Body of pancreas (tissue), 4 donors: ENCODE data around the gene OSBP2. TPM values are rescaled to one million over a fixed set of nuclear protein-coding genes. Genes with fewer than 3 reads are reported as not detected.
A peak's percentile ranks its signal among the peaks of the same experiment; 100 is the strongest.

Experiments used
- ATAC-seq: fragments of 150-250 bp; one replicate; pipeline ENCODE4 v1.9.1; 2016
- DNase-seq, 4 donors: peaks; one replicate each; pipeline ENCODE4 v3.0.0-alpha.2; 2019
- H3K27ac ChIP-seq, 4 donors: fragments of 200-600 bp; sonication (generic); 1 replicate in 3 of 4; 2 replicates in 1 of 4; pipeline versions ENCODE4 v1.5.1 to v1.6.1; 2016 to 2019; ENCODE audit warnings: mild to moderate bottlenecking in 1 of 4, mixed read lengths in 1 of 4, moderate library complexity in 1 of 4
- H3K27me3 ChIP-seq, 2 donors: fragments of 200-600 bp; sonication (generic); one replicate each; pipeline ENCODE4 v1.6.0; 2016; ENCODE audit warnings: mild to moderate bottlenecking in 1 of 2
- H3K36me3 ChIP-seq, 2 donors: fragments of 200-600 bp; sonication (generic); replicated peaks in 1 of 2; 2 replicates each; pipeline ENCODE4 v1.5.1; 2016; ENCODE audit warnings: low read depth in 2 of 2; ENCODE audit not compliant: insufficient read depth in 1 of 2
- H3K4me1 ChIP-seq: fragments of 200-600 bp; sonication (generic); one replicate; pipeline ENCODE4 v1.6.0; 2016
- H3K4me3 ChIP-seq, 2 donors: fragments of 200-600 bp; sonication (generic); 1 replicate in 1 of 2; 2 replicates in 1 of 2; pipeline ENCODE4 v1.5.1; 2016 to 2019
- H3K9me3 ChIP-seq, 3 donors: fragments of 200-600 bp; sonication (generic); 1 replicate in 2 of 3; 2 replicates in 1 of 3; pipeline ENCODE4 v1.5.1; 2016
- POLR2A ChIP-seq, 3 donors: fragments of 450-650 bp; IDR thresholded peaks; one replicate each; pipeline ENCODE4 v1.6.1; 2016; ENCODE audit warnings: antibody characterized with exemption in 3 of 3, mild to moderate bottlenecking in 2 of 3
- WGBS, 2 donors: methylation state at CpG; one replicate each; pipeline ENCODE4 v1.1.5; 2017; 5-methylcytosine and 5-hydroxymethylcytosine counted together
- intact Hi-C: fragments of 100-400 bp; cut with DNase I; formaldehyde crosslinking; loops from one replicate; pipeline ENCODE4 v1.15.1; 2023
- total RNA-seq, 2 donors: library from RNA; depleted of rRNA; stranded (reverse); fragments of >200 nt; gene quantifications; one replicate each; pipeline ENCODE4 v1.1.0, GENCODE V29; 2016
- TF ChIP-seq, protein P1 (sequence below), 7 experiments: fragments of 450-650 bp in 4 of 7; fragments of 200-600 bp in 3 of 7; sonication (generic) in 3 of 7; IDR thresholded peaks; one replicate each; pipeline ENCODE4 v1.5.1; 2016 to 2019; ENCODE audit warnings: antibody characterized with exemption in 7 of 7

The OSBP2 gene
- total RNA-seq, 2 donors from 2014 or later = 2.3 to 3.0 TPM

DNA sequence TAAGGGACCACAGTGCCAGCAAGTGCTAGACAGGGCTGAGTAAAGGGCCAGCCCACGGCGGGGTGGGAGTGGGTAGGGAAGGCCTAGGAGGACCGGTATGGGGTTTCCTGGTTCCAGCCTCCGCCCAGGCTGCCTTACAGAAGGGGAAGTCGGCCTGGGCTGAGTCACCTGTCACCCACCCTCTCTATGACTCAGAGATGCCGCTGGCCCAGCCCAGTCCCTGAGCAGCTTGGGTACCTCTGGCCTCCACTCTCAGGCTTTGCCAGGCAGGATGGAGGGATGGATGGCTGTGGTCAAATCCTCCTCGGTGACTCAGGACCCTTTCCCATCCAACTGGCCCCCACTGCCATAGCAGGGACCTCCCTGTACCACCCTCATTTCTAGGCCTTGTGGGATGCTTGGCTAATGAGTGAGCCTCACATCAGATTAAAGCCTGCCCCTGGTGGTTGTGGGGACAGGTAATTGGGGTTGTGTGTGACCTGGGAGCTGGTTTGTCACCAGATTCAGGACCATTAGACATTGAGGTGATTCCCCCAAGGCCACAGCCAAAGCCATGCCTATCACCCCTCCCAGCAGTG is 45.2 kb upstream of the OSBP2 start:
- peaks cover 7% of the 10 kb centered on the region for H3K4me1 ChIP-seq
- H3K27me3 ChIP-seq = no peaks in the 10 kb centered on the region
- intact Hi-C loops = loop anchor here (10.0 kb wide), 1 partner anchor 275 kb away; no protein-coding TSS in a partner anchor
- ATAC-seq (peak; percentile 35), DNase-seq (peak in 3 of 4 donors; percentile 18 to 69 (median 50))
- 59 to 76% methylated on average over 4 to 7 of the region's 7 CpGs for WGBS, 2 donors
- H3K4me3 ChIP-seq = no peak overlapping the region
- no peak for TF ChIP-seq POLR2A (IDR thresholded peaks at IDR 0.05)
- TF ChIP-seq, protein P1, sequence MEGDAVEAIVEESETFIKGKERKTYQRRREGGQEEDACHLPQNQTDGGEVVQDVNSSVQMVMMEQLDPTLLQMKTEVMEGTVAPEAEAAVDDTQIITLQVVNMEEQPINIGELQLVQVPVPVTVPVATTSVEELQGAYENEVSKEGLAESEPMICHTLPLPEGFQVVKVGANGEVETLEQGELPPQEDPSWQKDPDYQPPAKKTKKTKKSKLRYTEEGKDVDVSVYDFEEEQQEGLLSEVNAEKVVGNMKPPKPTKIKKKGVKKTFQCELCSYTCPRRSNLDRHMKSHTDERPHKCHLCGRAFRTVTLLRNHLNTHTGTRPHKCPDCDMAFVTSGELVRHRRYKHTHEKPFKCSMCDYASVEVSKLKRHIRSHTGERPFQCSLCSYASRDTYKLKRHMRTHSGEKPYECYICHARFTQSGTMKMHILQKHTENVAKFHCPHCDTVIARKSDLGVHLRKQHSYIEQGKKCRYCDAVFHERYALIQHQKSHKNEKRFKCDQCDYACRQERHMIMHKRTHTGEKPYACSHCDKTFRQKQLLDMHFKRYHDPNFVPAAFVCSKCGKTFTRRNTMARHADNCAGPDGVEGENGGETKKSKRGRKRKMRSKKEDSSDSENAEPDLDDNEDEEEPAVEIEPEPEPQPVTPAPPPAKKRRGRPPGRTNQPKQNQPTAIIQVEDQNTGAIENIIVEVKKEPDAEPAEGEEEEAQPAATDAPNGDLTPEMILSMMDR (IDR thresholded peaks at IDR 0.05) = no peak
- no peaks in the 10 kb centered on the region for H3K36me3 ChIP-seq
- H3K27ac ChIP-seq = no peak overlapping the region
- no peaks in the 10 kb centered on the region for H3K9me3 ChIP-seq

- Histone ChIP-seq H3K4me3 (no peak overlapping the region), H3K9me3 (no peaks in the 10 kb centered on the region), H3K27me3 (no peaks in the 10 kb centered on the region), H3K4me1 (peaks cover 7% of the 10 kb centered on the region), H3K27ac (no peak overlapping the region), H3K36me3 (no peaks in the 10 kb centered on the region)
- intact Hi-C loops = no loop called here
- DNase-seq (no peak), ATAC-seq (no peak)
- 57 to 67% methylated on average over 4 to 5 of the region's 5 CpGs for WGBS, 2 donors
- TF ChIP-seq, protein P1 (IDR thresholded peaks at IDR 0.05) = no peak
- no peak for TF ChIP-seq POLR2A (IDR thresholded peaks at IDR 0.05)
Observed at GRCh38 chr22:30650508-30651116, 44.1 kb upstream of the OSBP2 start.

- H3K4me3 ChIP-seq = no peak overlapping the region
- H3K4me1 ChIP-seq = peaks cover 7% of the 10 kb centered on the region
- DNase-seq = no peak
- no peak for TF ChIP-seq POLR2A (IDR thresholded peaks at IDR 0.05)
- TF ChIP-seq, protein P1 (IDR thresholded peaks at IDR 0.05) = no peak
- H3K27me3 ChIP-seq = no peaks in the 10 kb centered on the region
- H3K9me3 ChIP-seq = no peaks in the 10 kb centered on the region
- H3K27ac ChIP-seq = no peak overlapping the region
- 72 to 79% methylated on average over 2 of the region's 2 CpGs for WGBS, 2 donors
- no peak for ATAC-seq
- no peaks in the 10 kb centered on the region for H3K36me3 ChIP-seq
- intact Hi-C loops = no loop called here
Observed at GRCh38 chr22:30652852-30653251, 41.8 kb upstream of the OSBP2 start.

- intact Hi-C loops = no loop called here
- H3K27ac ChIP-seq = no peak overlapping the region
- no peak overlapping the region for H3K4me3 ChIP-seq
- TF ChIP-seq POLR2A (IDR thresholded peaks at IDR 0.05) = no peak
- TF ChIP-seq, protein P1 (IDR thresholded peaks at IDR 0.05) = no peak
- H3K9me3 ChIP-seq = no peaks in the 10 kb centered on the region
- 94 to 96% methylated on average over 9 to 12 of the region's 14 CpGs for WGBS, 2 donors
- DNase-seq = no peak
- no peaks in the 10 kb centered on the region for H3K27me3 ChIP-seq
- H3K4me1 ChIP-seq = no peaks in the 10 kb centered on the region
- H3K36me3 ChIP-seq = no peaks in the 10 kb centered on the region
- ATAC-seq = no peak
Observed at GRCh38 chr22:30654361-30654760, 40.3 kb upstream of the OSBP2 start.

- no peaks in the 10 kb centered on the region for H3K9me3 ChIP-seq
- intact Hi-C loops = no loop called here
- H3K36me3 ChIP-seq = no peaks in the 10 kb centered on the region
- H3K27me3 ChIP-seq = no peaks in the 10 kb centered on the region
- ATAC-seq = no peak
- TF ChIP-seq POLR2A (IDR thresholded peaks at IDR 0.05) = no peak
- TF ChIP-seq, protein P1 (IDR thresholded peaks at IDR 0.05) = no peak
- 84 to 90% methylated on average over 3 of the region's 3 CpGs for WGBS, 2 donors
- no peak overlapping the region for H3K27ac ChIP-seq
- no peak overlapping the region for H3K4me3 ChIP-seq
- DNase-seq = no peak
- H3K4me1 ChIP-seq = no peaks in the 10 kb centered on the region
Observed at GRCh38 chr22:30655532-30655931, 39.1 kb upstream of the OSBP2 start.
